Ovary (tissue), 9 donors: ENCODE data around the gene GLE1. TPM values are rescaled to one million over a fixed set of nuclear protein-coding genes. Genes with fewer than 3 reads are reported as not detected.

Experiments
- DNase-seq, 5 donors: peaks; one replicate each; pipeline ENCODE4 v3.0.0-alpha.2; 2019 to 2020
- H3K27ac ChIP-seq, 2 donors: fragments of 200-600 bp; one replicate each; pipeline versions ENCODE4 v1.5.1 to v1.8.0; 2019 to 2022
- H3K27me3 ChIP-seq: fragments of 200-600 bp; one replicate; pipeline ENCODE4 v1.8.0; 2022
- H3K36me3 ChIP-seq: fragments of 200-600 bp; sonication (generic); one replicate; pipeline ENCODE4 v1.5.1; 2019
- H3K4me1 ChIP-seq: one replicate; pipeline ENCODE4 v1.8.1; 2013; ENCODE audit warnings: mild to moderate bottlenecking, moderate library complexity; ENCODE audit not compliant: insufficient read depth
- H3K4me3 ChIP-seq: fragments of 200-600 bp; sonication (generic); one replicate; pipeline ENCODE4 v1.5.1; 2017
- H3K9me3 ChIP-seq, 2 donors: fragments of 200-600 bp in 1 of 2; sonication (generic) in 1 of 2; one replicate each; pipeline versions ENCODE4 v1.5.1 to v1.8.1; 2013 to 2019; ENCODE audit warnings: mild to moderate bottlenecking in 1 of 2, moderate library complexity in 1 of 2
- EP300 ChIP-seq: sonication (generic); formaldehyde crosslinking; IDR thresholded peaks from one replicate; pipeline ENCODE4 v1.6.1; 2017; ENCODE audit warnings: antibody characterized with exemption
- POLR2A ChIP-seq: fragments of 450-650 bp; IDR thresholded peaks from one replicate; pipeline ENCODE4 v1.6.1; 2017; ENCODE audit warnings: antibody characterized with exemption, mild to moderate bottlenecking, moderate library complexity
- WGBS, 3 donors: extraction: QIAGEN DNeasy Blood & Tissue Kit in 1 of 3; methylation state at CpG; one replicate each; pipeline versions ENCODE4 v1.1.5 to v1.1.7; 2013 to 2017; 5-methylcytosine and 5-hydroxymethylcytosine counted together
- intact Hi-C, 4 donors: fragments of 100-400 bp; cut with DNase I; formaldehyde crosslinking; loops; one replicate each; pipeline versions ENCODE4 v1.11.0 to v1.15.1; 2022 to 2023
- polyA plus RNA-seq, 2 donors: library from polyadenylated mRNA; stranded (reverse); fragments of 200-250 nt in 1 of 2; fragments of 350-450 nt in 1 of 2; fragmentation: Illumina TruSeq in 1 of 2; extraction: RNeasy Lipid Tissue Mini Kit (QIAGEN cat#74804) in 1 of 2; gene quantifications; one replicate each; pipeline ENCODE4 v1.2.3, GENCODE V29; 2013 to 2014
- total RNA-seq, 7 donors: library from RNA; depleted of rRNA in 2 of 7; stranded (reverse); fragments of >200 nt in 2 of 7; fragmentation: NEBNext Ultra II Directional in 3 of 7; extraction: Animal tissue kit (Norgen Biotek cat#: 25700) in 3 of 7; gene quantifications; one replicate each; pipeline versions ENCODE4 v1.1.0 to v1.2.4, GENCODE V29; 2016 to 2023
- TF ChIP-seq, protein P1 (sequence below), 3 donors: fragments of 450-650 bp in 2 of 3; fragments of 200-600 bp in 1 of 3; IDR thresholded peaks; one replicate each; pipeline versions ENCODE4 v1.5.1 to v1.8.0; 2016 to 2022; ENCODE audit warnings: antibody characterized with exemption in 3 of 3, mild to moderate bottlenecking in 1 of 3
- donor health status: DM: no; HTN: no; CAD: no; lungs with moderate emphysema.
- donor health status: DM: no; HTN: no; CAD: no.
- donor health status: Bipolar disorder and iron deficiency.
- donor health status: DM: yes; HTN: yes; CAD: no.
- donor health status: DM: no; HTN: no; CAD: no.
- donor health status: DM: yes; HTN: yes; CAD: no.

GLE1 gene
- total and polyA plus RNA-seq, 9 donors = 12.4 to 28.2 (median 19.0) TPM

DNA sequence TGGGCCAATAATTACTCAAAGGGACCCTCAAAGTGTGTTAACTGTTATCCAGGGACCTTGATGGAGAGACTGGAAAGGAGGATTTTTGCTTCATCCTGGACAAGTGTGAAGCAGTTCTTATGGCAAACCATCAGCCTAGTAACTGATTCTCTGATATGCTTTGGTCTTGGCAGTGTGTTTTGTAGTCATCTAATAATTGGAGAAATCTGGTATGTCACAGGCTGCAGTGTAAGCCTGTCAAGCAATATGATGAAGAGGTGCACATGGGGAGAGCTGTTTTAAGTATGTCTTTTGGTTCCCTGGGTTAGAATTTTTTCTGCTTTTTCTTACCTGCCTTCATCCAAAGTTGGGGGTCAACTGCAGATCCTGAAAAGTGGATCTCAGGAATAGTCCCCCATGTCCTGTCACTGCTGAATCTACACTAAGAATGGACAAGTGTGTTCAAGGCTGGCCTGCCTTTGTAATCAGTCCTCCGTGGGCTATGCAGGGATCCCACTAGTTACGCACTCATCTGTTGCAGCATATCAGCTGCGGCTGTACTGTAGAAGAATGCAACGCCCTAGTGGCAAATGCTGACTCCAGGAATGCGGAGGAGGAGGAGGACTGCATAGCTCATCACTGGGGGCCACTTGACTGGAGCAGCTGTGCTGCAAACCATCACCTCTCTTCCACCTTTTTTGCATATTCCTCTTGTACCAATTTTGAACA, 49.8 kb downstream of the GLE1 start:
- no peak overlapping the region for H3K4me3 ChIP-seq
- peak overlapping the region in 1 of 2 donors; percentile 30 for H3K27ac ChIP-seq
- WGBS, 3 donors = 2 to 9% (median 3%) methylated on average over 5 of the region's 5 CpGs
- TF ChIP-seq EP300 = no peak
- TF ChIP-seq, protein P1, sequence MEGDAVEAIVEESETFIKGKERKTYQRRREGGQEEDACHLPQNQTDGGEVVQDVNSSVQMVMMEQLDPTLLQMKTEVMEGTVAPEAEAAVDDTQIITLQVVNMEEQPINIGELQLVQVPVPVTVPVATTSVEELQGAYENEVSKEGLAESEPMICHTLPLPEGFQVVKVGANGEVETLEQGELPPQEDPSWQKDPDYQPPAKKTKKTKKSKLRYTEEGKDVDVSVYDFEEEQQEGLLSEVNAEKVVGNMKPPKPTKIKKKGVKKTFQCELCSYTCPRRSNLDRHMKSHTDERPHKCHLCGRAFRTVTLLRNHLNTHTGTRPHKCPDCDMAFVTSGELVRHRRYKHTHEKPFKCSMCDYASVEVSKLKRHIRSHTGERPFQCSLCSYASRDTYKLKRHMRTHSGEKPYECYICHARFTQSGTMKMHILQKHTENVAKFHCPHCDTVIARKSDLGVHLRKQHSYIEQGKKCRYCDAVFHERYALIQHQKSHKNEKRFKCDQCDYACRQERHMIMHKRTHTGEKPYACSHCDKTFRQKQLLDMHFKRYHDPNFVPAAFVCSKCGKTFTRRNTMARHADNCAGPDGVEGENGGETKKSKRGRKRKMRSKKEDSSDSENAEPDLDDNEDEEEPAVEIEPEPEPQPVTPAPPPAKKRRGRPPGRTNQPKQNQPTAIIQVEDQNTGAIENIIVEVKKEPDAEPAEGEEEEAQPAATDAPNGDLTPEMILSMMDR (IDR thresholded peaks at IDR 0.05) = no peak
- no peak for TF ChIP-seq POLR2A
- peak; percentile 31 to 67 (median 59) for DNase-seq
- H3K9me3 ChIP-seq = no peaks in the 10 kb centered on the region
- no peaks in the 10 kb centered on the region for H3K36me3 ChIP-seq
- no peaks in the 10 kb centered on the region for H3K27me3 ChIP-seq
- H3K4me1 ChIP-seq = peaks cover 10% of the 10 kb centered on the region
- intact Hi-C loops = loop anchor here in 1 of 4 donors (5.0 kb wide), 1 partner anchor 192 kb away; no protein-coding TSS in a partner anchor

GRCh38 chr9:128555180-128555721, 50.7 kb downstream of the GLE1 start:
- Histone ChIP-seq H3K27me3 (no peaks in the 10 kb centered on the region), H3K27ac (peak overlapping the region in 1 of 2 donors; percentile 30), H3K4me1 (peaks cover 12% of the 10 kb centered on the region), H3K36me3 (no peaks in the 10 kb centered on the region), H3K9me3 (no peaks in the 10 kb centered on the region), H3K4me3 (no peak overlapping the region)
- 2 to 11% (median 6%) methylated on average over 9 of the region's 9 CpGs for WGBS, 3 donors
- intact Hi-C loops = no loop called here
- DNase-seq = peak in 1 of 5 donors; percentile 30
- TF ChIP-seq EP300 (no peak), POLR2A (no peak)
- TF ChIP-seq, protein P1 (IDR thresholded peaks at IDR 0.05) = no peak

GRCh38 chr9:128556276-128556675, 51.8 kb downstream of the GLE1 start:
- Histone ChIP-seq H3K4me3 (no peak overlapping the region), H3K9me3 (no peaks in the 10 kb centered on the region), H3K27ac (no peak overlapping the region), H3K27me3 (no peaks in the 10 kb centered on the region), H3K36me3 (no peaks in the 10 kb centered on the region), H3K4me1 (peaks cover 10% of the 10 kb centered on the region)
- TF ChIP-seq, protein P1 (IDR thresholded peaks at IDR 0.05) = no peak
- DNase-seq = no peak
- intact Hi-C loops = no loop called here
- WGBS, 3 donors = 71 to 76% (median 75%) methylated on average over 2 of the region's 2 CpGs

GRCh38 chr9:128556926-128557634, 52.6 kb downstream of the GLE1 start:
- TF ChIP-seq EP300 = no peak
- TF ChIP-seq, protein P1 (IDR thresholded peaks at IDR 0.05) = no peak
- no peak overlapping the region for H3K4me3 ChIP-seq
- no peaks in the 10 kb centered on the region for H3K27me3 ChIP-seq
- peaks cover 10% of the 10 kb centered on the region for H3K4me1 ChIP-seq
- intact Hi-C loops = no loop called here
- DNase-seq = no peak
- 38 to 43% (median 39%) methylated on average over 5 of the region's 5 CpGs for WGBS, 3 donors
- no peaks in the 10 kb centered on the region for H3K36me3 ChIP-seq
- no peaks in the 10 kb centered on the region for H3K9me3 ChIP-seq
- H3K27ac ChIP-seq = no peak overlapping the region
